ENCODE results near the gene GYPA. TPM values are rescaled to one million over a fixed set of nuclear protein-coding genes. Genes with fewer than 3 reads are reported as not detected.
"Not testable (repeated sequence)": the region's sequence is repeated elsewhere in the genome, so short reads cannot be mapped to it uniquely, and the experiment has no call there.

The GYPA gene
- total RNA-seq, 2 donors from 2014 or later, result not detected

- H3K4me3 ChIP-seq, result no peak overlapping the region
- DNase-seq (ENCODE audit: low spot score), result no peak
- intact Hi-C loops (cut with DNase I), result no loop called here
- no peaks in the 10 kb centered on the region for H3K4me1 ChIP-seq (replicated peaks)
- H3K27ac ChIP-seq, result no peak overlapping the region
- no peaks in the 10 kb centered on the region for H3K27me3 ChIP-seq (replicated peaks; ENCODE audit: insufficient read depth)
- no peaks in the 10 kb centered on the region for H3K36me3 ChIP-seq
- TF ChIP-seq CTCF (IDR thresholded peaks at IDR 0.05), result no peak
- no peak for TF ChIP-seq POLR2AphosphoS5 (IDR thresholded peaks at IDR 0.05)
- no peak for TF ChIP-seq POLR2A (IDR thresholded peaks at IDR 0.05)
- WGBS, result 87% methylated on average over 4 of the region's 4 CpGs
- no peaks in the 10 kb centered on the region for H3K9me3 ChIP-seq
These were observed 25.0 kb downstream of the GYPA start for GRCh38 chr4:144115519-144115918.

GRCh38 chr4:144113546-144113945 lies 27.0 kb downstream of the GYPA start:
- WGBS, result 84% methylated on average over 2 of the region's 2 CpGs
- H3K36me3 ChIP-seq, result no peaks in the 10 kb centered on the region
- H3K27me3 ChIP-seq (replicated peaks; ENCODE audit: insufficient read depth), result no peaks in the 10 kb centered on the region

GRCh38 chr4:144104509-144105130 lies 35.9 kb downstream of the GYPA start:
- Histone ChIP-seq H3K4me1 (replicated peaks) (no peaks in the 10 kb centered on the region), H3K27me3 (replicated peaks; ENCODE audit: insufficient read depth) (no peaks in the 10 kb centered on the region), H3K9me3 (no peaks in the 10 kb centered on the region), H3K36me3 (no peaks in the 10 kb centered on the region), H3K27ac (no peak overlapping the region), H3K4me3 (no peak overlapping the region)
- 87% methylated on average over 6 of the region's 6 CpGs for WGBS
- intact Hi-C loops (cut with DNase I), result no loop called here
- no peak for DNase-seq (ENCODE audit: low spot score)
- TF ChIP-seq POLR2A (IDR thresholded peaks at IDR 0.05) (no peak), POLR2AphosphoS5 (IDR thresholded peaks at IDR 0.05) (no peak), CTCF (IDR thresholded peaks at IDR 0.05) (no peak)

More at GRCh38 chr4:144113546-144113945, 27.0 kb downstream of the GYPA start:
- no peak for DNase-seq (ENCODE audit: low spot score)
- H3K9me3 ChIP-seq, result no peaks in the 10 kb centered on the region
- no peak overlapping the region for H3K27ac ChIP-seq
- TF ChIP-seq POLR2AphosphoS5 (IDR thresholded peaks at IDR 0.05), result no peak
- no peak for TF ChIP-seq CTCF (IDR thresholded peaks at IDR 0.05)
- TF ChIP-seq POLR2A (IDR thresholded peaks at IDR 0.05), result no peak
- no peaks in the 10 kb centered on the region for H3K4me1 ChIP-seq (replicated peaks)
- no peak overlapping the region for H3K4me3 ChIP-seq
- intact Hi-C loops (cut with DNase I), result no loop called here

- WGBS, result 89% methylated on average over 2 of the region's 2 CpGs
- H3K36me3 ChIP-seq; intact Hi-C loops (cut with DNase I); DNase-seq (ENCODE audit: low spot score); H3K4me3 ChIP-seq; H3K27ac ChIP-seq; H3K27me3 ChIP-seq (replicated peaks; ENCODE audit: insufficient read depth); H3K4me1 ChIP-seq (replicated peaks); H3K9me3 ChIP-seq: not testable (repeated sequence)
These were observed 42.7 kb downstream of the GYPA start for GRCh38 chr4:144097776-144098175.

GRCh38 chr4:144093995-144094394 lies 46.5 kb downstream of the GYPA start:
- 42% methylated on average over 4 of the region's 4 CpGs for WGBS
- H3K4me1 ChIP-seq (replicated peaks); DNase-seq (ENCODE audit: low spot score); intact Hi-C loops (cut with DNase I); H3K9me3 ChIP-seq; H3K27ac ChIP-seq; H3K27me3 ChIP-seq (replicated peaks; ENCODE audit: insufficient read depth); H3K4me3 ChIP-seq; H3K36me3 ChIP-seq: not testable (repeated sequence)

GRCh38 chr4:144091181-144091580 lies 49.3 kb downstream of the GYPA start:
- H3K4me1 ChIP-seq (replicated peaks); H3K36me3 ChIP-seq; DNase-seq (ENCODE audit: low spot score); H3K27ac ChIP-seq; H3K4me3 ChIP-seq; H3K27me3 ChIP-seq (replicated peaks; ENCODE audit: insufficient read depth); H3K9me3 ChIP-seq; intact Hi-C loops (cut with DNase I): not testable (repeated sequence)
- WGBS, result 98% methylated on average over 2 of the region's 2 CpGs
